Measurements from ENCODE around the gene PEX3.

The PEX3 gene
- 18.7 to 25.5 reads per million in 2 experiments for total RNA-seq

- peak; percentile 88 for DNase-seq (ENCODE audit: low read depth)
These were observed at the start of gene PEX3, which contains the start of gene ADAT2 for GRCh38 chr6:143450453-143451371. Gene PEX3, plus strand, starts transcription at chr6:143450805. Its CDS starts 238 bp downstream, at chr6:143451043. Gene ADAT2, minus strand, starts transcription at chr6:143450695. Its CDS starts 37 bp downstream, at chr6:143450658.

- no peak for DNase-seq (ENCODE audit: low read depth)
These were observed 49.5 kb upstream of the PEX3 start for GRCh38 chr6:143401068-143401446.

- DNase-seq (ENCODE audit: low read depth) = no peak
These were observed 48.8 kb upstream of the PEX3 start for GRCh38 chr6:143401636-143402370.

- no peak for DNase-seq (ENCODE audit: low read depth)
These were observed 47.8 kb upstream of the PEX3 start for GRCh38 chr6:143402721-143403336.

GRCh38 chr6:143405373-143406154, 45.0 kb upstream of the PEX3 start:
- no peak for DNase-seq (ENCODE audit: low read depth)

- no peak for DNase-seq (ENCODE audit: low read depth)
These were observed 43.9 kb upstream of the PEX3 start for GRCh38 chr6:143406673-143407072.

GRCh38 chr6:143408151-143408786, 42.3 kb upstream of the PEX3 start:
- DNase-seq (ENCODE audit: low read depth) = no peak

GRCh38 chr6:143408787-143409162, 41.8 kb upstream of the PEX3 start:
- no peak for DNase-seq (ENCODE audit: low read depth)

GRCh38 chr6:143410859-143411270, 39.7 kb upstream of the PEX3 start:
- DNase-seq (ENCODE audit: low read depth) = no peak

GRCh38 chr6:143414769-143415168, 35.8 kb upstream of the PEX3 start:
- DNase-seq (ENCODE audit: low read depth) = no peak

GRCh38 chr6:143419526-143419925, 31.1 kb upstream of the PEX3 start:
- DNase-seq (ENCODE audit: low read depth) = no peak

GRCh38 chr6:143426026-143426425, 24.6 kb upstream of the PEX3 start:
- DNase-seq (ENCODE audit: low read depth) = no peak

GRCh38 chr6:143427109-143427817, 23.3 kb upstream of the PEX3 start:
- peak; percentile 60 for DNase-seq (ENCODE audit: low read depth)

- no peak for DNase-seq (ENCODE audit: low read depth)
These were observed 20.6 kb upstream of the PEX3 start for GRCh38 chr6:143429970-143430369.

GRCh38 chr6:143431226-143431625, 19.4 kb upstream of the PEX3 start:
- no peak for DNase-seq (ENCODE audit: low read depth)

GRCh38 chr6:143432588-143432987, 18.0 kb upstream of the PEX3 start:
- no peak for DNase-seq (ENCODE audit: low read depth)

- DNase-seq (ENCODE audit: low read depth) = no peak
These were observed 9.6 kb upstream of the PEX3 start for GRCh38 chr6:143441010-143441409.

- DNase-seq (ENCODE audit: low read depth) = no peak
These were observed 8.7 kb upstream of the PEX3 start for GRCh38 chr6:143441680-143442545.

- DNase-seq (ENCODE audit: low read depth) = no peak
These were observed 7.5 kb upstream of the PEX3 start for GRCh38 chr6:143443096-143443495.
